AG04450 (cell line): ENCODE data around the gene VTI1B. TPM values are rescaled to one million over a fixed set of nuclear protein-coding genes. Genes with fewer than 3 reads are reported as not detected.

ENCODE experiments used
- CTCF ChIA-PET: fragments of 300-600, 350-600 bp; formaldehyde crosslinking; extraction: SDS; loops from one replicate; lab custom pipeline; 2022; ENCODE audit warnings: antibody characterized with exemption, inconsistent platforms; lab: Charles Lee
- POLR2A ChIA-PET: fragments of 350-600 bp; formaldehyde crosslinking; extraction: SDS; loops from one replicate; lab custom pipeline; 2021; ENCODE audit warnings: antibody characterized with exemption, inconsistent platforms; lab: Yijun Ruan, JAX
- DNase-seq: peaks from one replicate; pipeline ENCODE4 v3.0.0-alpha.2; 2011; ENCODE audit warnings: low read depth, low spot score
- H3K27ac ChIP-seq: one replicate; pipeline ENCODE4 v1.5.1; 2012; ENCODE audit warnings: low read depth, low read length, control low read depth
- H3K27me3 ChIP-seq: one replicate; pipeline ENCODE4 v1.6.0; 2012; ENCODE audit warnings: low read length; ENCODE audit not compliant: control insufficient read depth, insufficient read depth
- H3K4me3 ChIP-seq: 2 replicates; pipeline ENCODE4 v1.5.1; 2011; ENCODE audit warnings: mild to moderate bottlenecking, low read depth, low read length, control low read depth
- H3K9me3 ChIP-seq: 2 replicates; pipeline ENCODE4 v1.5.1; 2012; ENCODE audit warnings: low read length; ENCODE audit not compliant: control insufficient read depth, insufficient read depth
- CTCF ChIP-seq: IDR thresholded peaks from 2 replicates; pipeline ENCODE4 v1.5.1; 2011; ENCODE audit warnings: low read depth, low read length, control low read depth, inconsistent platforms
- polyA plus RNA-seq: library from polyadenylated mRNA; depleted of rRNA; stranded (reverse); fragments of >200 nt; gene quantifications from 2 replicates; pipeline ENCODE4 v1.2.3, GENCODE V29; 2011

The VTI1B gene
- polyA plus RNA-seq, 1 experiment: 127 TPM

GRCh38 chr14:67680941-67681340, 6.5 kb upstream of the VTI1B start:
- ChIA-PET POLR2A (interaction anchor here (1.7 kb wide), 1 partner anchor 14 kb away, joined by 7 read pairs; the partner anchor contains the start of gene RDH11), CTCF (interaction anchor here (3.8 kb wide), 1 partner anchor 23 kb away, joined by 16 read pairs; no protein-coding TSS in a partner anchor)

GRCh38 chr14:67680121-67680602, 5.7 kb upstream of the VTI1B start:
- no peak for TF ChIP-seq CTCF
- peak; percentile 59 for DNase-seq
- Histone ChIP-seq H3K27ac (peak overlapping the region; percentile 73), H3K27me3 (no peaks in the 10 kb centered on the region), H3K9me3 (no peaks in the 10 kb centered on the region), H3K4me3 (no peak overlapping the region)
- ChIA-PET POLR2A (interaction anchor here (1.7 kb wide), 1 partner anchor 15 kb away, joined by 7 read pairs; the partner anchor contains the start of gene RDH11), CTCF (interaction anchor here (1.8 to 3.8 kb wide), 2 partner anchors 13 to 24 kb away, joined by 6 to 16 read pairs; no protein-coding TSS in a partner anchor)

More at GRCh38 chr14:67680941-67681340, 6.5 kb upstream of the VTI1B start:
- no peaks in the 10 kb centered on the region for H3K9me3 ChIP-seq
- H3K27ac ChIP-seq: peak overlapping the region; percentile 73
- no peak for DNase-seq
- no peak for TF ChIP-seq CTCF
- no peaks in the 10 kb centered on the region for H3K27me3 ChIP-seq
- no peak overlapping the region for H3K4me3 ChIP-seq

GRCh38 chr14:67679006-67679405, 4.6 kb upstream of the VTI1B start:
- Histone ChIP-seq H3K9me3 (no peaks in the 10 kb centered on the region), H3K27me3 (no peaks in the 10 kb centered on the region), H3K4me3 (no peak overlapping the region), H3K27ac (no peak overlapping the region)
- ChIA-PET CTCF (interaction anchor here (1.8 kb wide), 1 partner anchor 12 kb away, joined by 6 read pairs; no protein-coding TSS in a partner anchor), POLR2A (no interaction called here)
- DNase-seq: no peak
- TF ChIP-seq CTCF: no peak

GRCh38 chr14:67675219-67675582, 769 bp upstream of the VTI1B start:
- Histone ChIP-seq H3K27ac (peak overlapping the region; percentile 96), H3K9me3 (no peaks in the 10 kb centered on the region), H3K27me3 (no peaks in the 10 kb centered on the region), H3K4me3 (peak overlapping the region; percentile 86)
- CTCF ChIA-PET: interaction anchor here (0.7 to 2.6 kb wide), 5 partner anchors 8 to 71 kb away, joined by 3 to 11 read pairs (median 4); partner anchors contain the start of gene RDH11
- no peak for TF ChIP-seq CTCF
- POLR2A ChIA-PET: interaction anchor here (0.8 to 1.3 kb wide), 4 partner anchors 15 to 75 kb away, joined by 3 to 10 read pairs (median 4); partner anchors contain the start of genes PIGH and RDH11
- DNase-seq: no peak

- H3K27me3 ChIP-seq: no peaks in the 10 kb centered on the region
- peak; percentile 36 for TF ChIP-seq CTCF
- H3K27ac ChIP-seq: peak overlapping the region; percentile 96
- no peaks in the 10 kb centered on the region for H3K9me3 ChIP-seq
- H3K4me3 ChIP-seq: peak overlapping the region; percentile 86
- CTCF ChIA-PET: interaction anchor here (0.7 to 3.1 kb wide), 8 partner anchors 20 to 1086 kb away, joined by 3 to 13 read pairs (median 3); partner anchors contain the start of genes ATP6V1D and EIF2S1
- DNase-seq: no peak
- POLR2A ChIA-PET: interaction anchor here (0.6 to 1.3 kb wide), 3 partner anchors 22 to 75 kb away, joined by 3 to 7 read pairs (median 4); partner anchors contain the start of gene RDH11
Observed at GRCh38 chr14:67674139-67674479, 323 bp downstream of the VTI1B start.
